ENCODE measurements around the gene SPDYC.

- TF ChIP-seq CTCF (conservative IDR thresholded peaks at IDR 0.05; ENCODE audit: low read depth in 2 of 2) (no peak), CREB1 (CRISPR knock-in tag; IDR thresholded peaks at IDR 0.05; ENCODE audit: low read depth) (no peak), POLR2AphosphoS5 (IDR thresholded peaks at IDR 0.05; ENCODE audit: low read depth) (no peak), REST (IDR thresholded peaks at IDR 0.05; ENCODE audit: unreplicated experiment) (no peak), EZH2 (IDR thresholded peaks at IDR 0.05; ENCODE audit: low read depth, unreplicated experiment) (no peak), JUNB (IDR thresholded peaks at IDR 0.05; ENCODE audit: unreplicated experiment) (no peak), NANOG (IDR thresholded peaks at IDR 0.05; ENCODE audit: borderline replicate concordance) (no peak), EZH2phosphoT487 (IDR thresholded peaks at IDR 0.05; ENCODE audit: unreplicated experiment) (no peak)
Measured at GRCh38 chr11:65167656-65168055, 2.4 kb upstream of the SPDYC start.
